Left lung (tissue), 10 donors: ENCODE results near the gene GDPD3. TPM values are rescaled to one million over a fixed set of nuclear protein-coding genes. Genes with fewer than 3 reads are reported as not detected.

ENCODE experiments used
- ATAC-seq: fragments of 200-7000 bp; cut with Tn5 transposase; one replicate; pipeline ENCODE4 v1.9.1; 2020; ENCODE audit warnings: moderate library complexity
- DNase-seq, 4 donors: peaks; one replicate each; pipeline ENCODE4 v3.0.0-alpha.2; 2013 to 2020
- H3K27ac ChIP-seq, 2 donors: fragments of 200-600 bp; sonication (generic) in 1 of 2; one replicate each; pipeline versions ENCODE4 v1.5.0 to v1.8.0; 2020 to 2021
- H3K27me3 ChIP-seq, 2 donors: fragments of 200-600 bp; sonication (generic) in 1 of 2; one replicate each; pipeline versions ENCODE4 v1.5.0 to v1.8.0; 2020 to 2021
- H3K36me3 ChIP-seq, 2 donors: fragments of 200-600 bp; sonication (generic) in 1 of 2; one replicate each; pipeline versions ENCODE4 v1.5.0 to v1.8.0; 2020 to 2021
- H3K4me1 ChIP-seq, 2 donors: fragments of 200-600 bp; one replicate each; pipeline ENCODE4 v1.8.0; 2021
- H3K4me3 ChIP-seq, 2 donors: fragments of 200-600 bp; sonication (generic) in 1 of 2; one replicate each; pipeline versions ENCODE4 v1.5.0 to v1.8.0; 2020 to 2021; ENCODE audit warnings: mild to moderate bottlenecking in 1 of 2
- H3K9me3 ChIP-seq, 2 donors: fragments of 200-600 bp; sonication (generic) in 1 of 2; one replicate each; pipeline versions ENCODE4 v1.5.0 to v1.8.0; 2020 to 2021
- CTCF ChIP-seq, 2 donors: fragments of 200-600 bp; sonication (generic) in 1 of 2; IDR thresholded peaks; one replicate each; pipeline versions ENCODE4 v1.5.0 to v1.8.0; 2021; ENCODE audit warnings: antibody characterized with exemption in 2 of 2
- intact Hi-C, 2 donors: fragments of 100-400 bp; cut with DNase I; formaldehyde crosslinking; loops; one replicate each; pipeline versions ENCODE4 v1.11.2 to v1.14.2; 2022
- polyA plus RNA-seq, 6 donors: library from polyadenylated mRNA; unstranded; fragments of 120-200 nt; gene quantifications; one replicate each; pipeline ENCODE4 v1.2.1, GENCODE V29; 2013; ENCODE audit not compliant: insufficient read length in 6 of 6
- total RNA-seq, 2 donors: library from RNA; stranded (reverse); fragmentation: NEBNext Ultra II Directional; extraction: Animal tissue kit (Norgen Biotek cat#: 25700); gene quantifications; one replicate each; pipeline ENCODE4 v1.2.1, GENCODE V29; 2021
- donor health status: DM: no; HTN: yes; CAD: no.
- donor health status: DM: no; HTN: no; CAD: no.

Gene GDPD3
- total and polyA plus RNA-seq, 8 donors: 5.6 to 20.3 (median 14.6) TPM

DNA sequence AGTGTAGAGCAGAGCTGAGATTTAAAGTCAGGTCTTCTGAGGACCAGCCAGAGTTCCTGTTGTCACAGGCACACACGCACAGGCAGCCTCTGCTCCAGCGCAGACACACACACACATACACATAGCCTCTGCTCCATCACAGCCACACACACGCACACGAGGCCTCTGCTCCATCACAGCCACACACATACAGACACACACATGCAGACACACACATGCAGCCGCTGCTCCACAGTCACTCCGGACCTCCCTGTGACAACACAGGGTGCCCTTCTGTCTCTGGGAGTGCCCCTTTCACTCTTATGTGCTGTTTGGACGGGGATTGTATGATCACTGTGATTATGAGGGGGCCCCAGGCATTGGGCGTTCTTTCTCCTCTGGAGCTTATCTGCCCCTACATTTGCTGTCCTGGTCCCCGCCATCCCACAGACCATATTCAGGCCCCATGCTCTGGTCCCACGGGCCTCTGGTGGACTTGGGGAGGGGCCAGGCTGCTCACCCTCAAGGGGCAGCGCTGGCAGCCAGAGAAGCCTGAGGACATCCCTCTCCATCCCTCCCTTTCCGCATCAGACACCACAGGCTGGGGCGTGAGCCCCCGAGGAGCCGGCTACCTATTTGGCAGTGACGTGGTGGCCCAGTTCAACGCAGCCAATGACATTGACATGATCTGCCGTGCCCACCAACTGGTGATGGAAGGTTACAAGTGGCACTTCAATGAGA lies 29.1 kb downstream of the GDPD3 start:
- H3K27me3 ChIP-seq: no peaks in the 10 kb centered on the region
- TF ChIP-seq CTCF (IDR thresholded peaks at IDR 0.05): no peak
- no peak overlapping the region for H3K4me3 ChIP-seq
- intact Hi-C loops: no loop called here
- H3K9me3 ChIP-seq: no peaks in the 10 kb centered on the region
- peaks cover 0 to 75% of the 10 kb centered on the region in 2 donors for H3K36me3 ChIP-seq
- ATAC-seq: no peak
- no peak for DNase-seq
- peaks cover 0 to 23% of the 10 kb centered on the region in 2 donors for H3K4me1 ChIP-seq
- H3K27ac ChIP-seq: no peak overlapping the region

DNA sequence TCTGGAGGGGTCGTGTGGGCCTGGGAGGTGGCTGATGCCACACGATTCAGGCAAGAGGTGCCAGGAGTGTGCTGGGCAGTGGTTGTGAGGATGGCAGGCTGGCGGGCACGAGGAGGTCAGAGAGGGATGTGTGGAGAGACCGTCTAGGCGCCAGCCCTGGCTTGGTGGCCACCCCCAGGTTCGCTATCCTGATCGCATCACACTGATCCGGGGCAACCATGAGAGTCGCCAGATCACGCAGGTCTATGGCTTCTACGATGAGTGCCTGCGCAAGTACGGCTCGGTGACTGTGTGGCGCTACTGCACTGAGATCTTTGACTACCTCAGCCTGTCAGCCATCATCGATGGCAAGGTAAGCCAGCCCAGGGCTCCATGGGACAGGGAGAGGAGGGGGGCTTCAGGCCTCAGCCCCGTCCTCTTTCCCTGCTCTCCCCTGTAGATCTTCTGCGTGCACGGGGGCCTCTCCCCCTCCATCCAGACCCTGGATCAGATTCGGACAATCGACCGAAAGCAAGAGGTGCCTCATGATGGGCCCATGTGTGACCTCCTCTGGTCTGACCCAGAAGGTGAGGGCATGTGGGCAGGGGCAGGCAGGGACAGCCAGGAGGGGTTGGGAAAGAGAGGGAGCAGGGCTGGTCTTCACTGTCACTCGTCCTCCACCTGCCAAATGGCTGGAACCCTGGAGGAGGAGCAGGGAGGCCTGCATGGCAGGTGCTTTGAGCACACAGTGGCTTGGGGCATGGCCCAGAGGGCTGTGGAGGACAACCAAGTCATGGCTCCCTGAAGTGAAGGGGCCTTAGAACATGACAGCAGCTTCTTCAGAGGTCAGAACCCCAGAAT lies 29.9 kb downstream of the GDPD3 start:
- DNase-seq: no peak
- H3K27me3 ChIP-seq: no peaks in the 10 kb centered on the region
- intact Hi-C loops: no loop called here

GRCh38 chr16:30082545-30083090 lies 30.7 kb downstream of the GDPD3 start:
- peaks cover 0 to 91% of the 10 kb centered on the region in 2 donors for H3K36me3 ChIP-seq

More for the DNA sequence above, 29.9 kb downstream of the GDPD3 start:
- H3K36me3 ChIP-seq: peaks cover 0 to 83% of the 10 kb centered on the region in 2 donors
- no peak overlapping the region for H3K4me3 ChIP-seq
- ATAC-seq: no peak
- peaks cover 0 to 31% of the 10 kb centered on the region in 2 donors for H3K4me1 ChIP-seq
- TF ChIP-seq CTCF (IDR thresholded peaks at IDR 0.05): no peak
- no peaks in the 10 kb centered on the region for H3K9me3 ChIP-seq
- H3K27ac ChIP-seq: no peak overlapping the region

GRCh38 chr16:30079480-30079879 lies 33.9 kb downstream of the GDPD3 start:
- TF ChIP-seq CTCF (IDR thresholded peaks at IDR 0.05): no peak
- no peaks in the 10 kb centered on the region for H3K27me3 ChIP-seq
- ATAC-seq: no peak

More at GRCh38 chr16:30082545-30083090, 30.7 kb downstream of the GDPD3 start:
- H3K9me3 ChIP-seq: no peaks in the 10 kb centered on the region
- H3K27ac ChIP-seq: no peak overlapping the region
- H3K4me3 ChIP-seq: no peak overlapping the region
- TF ChIP-seq CTCF (IDR thresholded peaks at IDR 0.05): no peak
- no peaks in the 10 kb centered on the region for H3K27me3 ChIP-seq
- no peak for ATAC-seq
- DNase-seq: no peak
- intact Hi-C loops: no loop called here
- peaks cover 0 to 34% of the 10 kb centered on the region in 2 donors for H3K4me1 ChIP-seq

DNA sequence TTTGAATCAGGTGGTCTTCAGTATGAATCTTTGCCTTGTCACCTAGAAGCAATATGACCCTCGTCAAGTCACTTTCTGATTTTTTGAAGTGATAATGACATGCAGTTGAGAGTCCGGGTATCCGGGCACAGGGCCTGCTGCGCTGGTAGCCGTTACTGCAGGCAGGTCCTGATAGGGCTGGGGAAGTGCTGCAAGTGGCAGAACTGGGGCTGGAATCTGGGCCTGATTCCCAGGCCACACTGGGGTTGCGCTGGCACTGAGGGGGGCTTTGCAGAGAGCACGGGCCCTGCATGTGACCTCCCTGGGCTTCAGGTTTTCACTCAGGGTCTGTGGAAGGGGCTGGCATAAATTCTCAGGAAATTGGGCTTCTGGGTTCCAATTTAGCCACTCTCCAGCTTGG lies 34.6 kb downstream of the GDPD3 start:
- no peaks in the 10 kb centered on the region for H3K9me3 ChIP-seq
- ATAC-seq: no peak
- H3K27me3 ChIP-seq: no peaks in the 10 kb centered on the region
- TF ChIP-seq CTCF (IDR thresholded peaks at IDR 0.05): no peak
- peaks cover 11 to 39% of the 10 kb centered on the region in 2 donors for H3K4me1 ChIP-seq
- intact Hi-C loops: no loop called here
- H3K4me3 ChIP-seq: no peak overlapping the region
- no peak overlapping the region for H3K27ac ChIP-seq
- DNase-seq: no peak
- peaks cover 0 to 66% of the 10 kb centered on the region in 2 donors for H3K36me3 ChIP-seq

More at GRCh38 chr16:30079480-30079879, 33.9 kb downstream of the GDPD3 start:
- Histone ChIP-seq H3K9me3 (no peaks in the 10 kb centered on the region), H3K4me3 (no peak overlapping the region), H3K36me3 (peaks cover 0 to 72% of the 10 kb centered on the region in 2 donors), H3K4me1 (peaks cover 11 to 40% of the 10 kb centered on the region in 2 donors), H3K27ac (no peak overlapping the region)
- DNase-seq: no peak
- intact Hi-C loops: no loop called here
